Liver (tissue), 9 donors: Measurements from ENCODE around the gene GPHN. TPM values are rescaled to one million over a fixed set of nuclear protein-coding genes. Genes with fewer than 3 reads are reported as not detected.

Experiments
- DNase-seq: peaks from one replicate; pipeline ENCODE4 v3.0.0-alpha.2; 2017; ENCODE audit warnings: low spot score
- H3K27ac ChIP-seq, 2 donors: one replicate each; pipeline ENCODE4 v1.7.0; 2013; ENCODE audit warnings: inconsistent platforms in 2 of 2, low read length in 2 of 2, control low read depth in 1 of 2, low read depth in 1 of 2, mild to moderate bottlenecking in 1 of 2
- H3K27me3 ChIP-seq, 4 donors: one replicate each; pipeline versions ENCODE4 v1.6.1 to v1.7.0; 2013; ENCODE audit warnings: low read length in 3 of 4, inconsistent platforms in 1 of 4, mild to moderate bottlenecking in 1 of 4, moderate library complexity in 1 of 4; ENCODE audit not compliant: control insufficient read depth in 4 of 4, insufficient read depth in 4 of 4
- H3K36me3 ChIP-seq, 4 donors: one replicate each; pipeline versions ENCODE4 v1.6.1 to v1.7.0; 2013; ENCODE audit warnings: low read length in 3 of 4, mild to moderate bottlenecking in 3 of 4, low read depth in 1 of 4, moderate library complexity in 1 of 4; ENCODE audit not compliant: control insufficient read depth in 4 of 4, insufficient read depth in 3 of 4
- H3K4me1 ChIP-seq, 4 donors: one replicate each; pipeline versions ENCODE4 v1.6.1 to v1.7.0; 2013; ENCODE audit warnings: low read length in 3 of 4, mild to moderate bottlenecking in 3 of 4, moderate library complexity in 1 of 4; ENCODE audit not compliant: control insufficient read depth in 4 of 4, insufficient read depth in 4 of 4
- H3K4me3 ChIP-seq, 3 donors: one replicate each; pipeline versions ENCODE4 v1.6.1 to v1.7.0; 2013; ENCODE audit warnings: low read length in 3 of 3, control low read depth in 1 of 3, low read depth in 1 of 3, mild to moderate bottlenecking in 1 of 3
- H3K9ac ChIP-seq, 2 donors: one replicate each; pipeline ENCODE4 v1.7.0; 2013; ENCODE audit warnings: low read length in 2 of 2, mild to moderate bottlenecking in 2 of 2, moderate library complexity in 2 of 2, control low read depth in 1 of 2, low read depth in 1 of 2
- H3K9me3 ChIP-seq, 4 donors: one replicate each; pipeline versions ENCODE4 v1.6.1 to v1.7.0; 2013; ENCODE audit warnings: low read length in 3 of 4; ENCODE audit not compliant: control insufficient read depth in 4 of 4
- ATF3 ChIP-seq: IDR thresholded peaks from 2 replicates; pipeline ENCODE4 v1.6.1; 2016; ENCODE audit warnings: antibody characterized with exemption
- CTCF ChIP-seq: fragments of 150-350 bp; IDR thresholded peaks from 2 replicates; pipeline ENCODE4 v1.5.1; 2017; ENCODE audit warnings: improper control_type of control experiment, low read depth, low read length; ENCODE audit not compliant: missing input control
- EGR1 ChIP-seq, 2 donors: IDR thresholded peaks; 2 replicates each; pipeline ENCODE4 v1.6.1; 2016 to 2018; ENCODE audit warnings: antibody characterized with exemption in 2 of 2, low read depth in 2 of 2
- FOXA2 ChIP-seq: IDR thresholded peaks from 2 replicates; pipeline ENCODE4 v1.6.1; 2016; ENCODE audit warnings: antibody characterized with exemption
- GABPA ChIP-seq, 2 donors: IDR thresholded peaks in 1 of 2; conservative IDR thresholded peaks in 1 of 2; 2 replicates each; pipeline ENCODE4 v1.6.1; 2016; ENCODE audit warnings: antibody characterized with exemption in 2 of 2, mild to moderate bottlenecking in 1 of 2, moderate library complexity in 1 of 2
- HNF4G ChIP-seq: IDR thresholded peaks from 2 replicates; pipeline ENCODE4 v1.6.1; 2016; ENCODE audit warnings: antibody characterized with exemption
- MAX ChIP-seq: IDR thresholded peaks from 2 replicates; pipeline ENCODE4 v1.6.1; 2016; ENCODE audit warnings: antibody characterized with exemption
- RAD21 ChIP-seq, 2 donors: IDR thresholded peaks; 2 replicates each; pipeline ENCODE4 v1.6.1; 2016; ENCODE audit warnings: antibody characterized with exemption in 2 of 2, mild to moderate bottlenecking in 2 of 2
- RXRA ChIP-seq, 2 donors: IDR thresholded peaks; 2 replicates each; pipeline ENCODE4 v1.6.1; 2017 to 2018; ENCODE audit warnings: antibody characterized with exemption in 2 of 2, mild to moderate bottlenecking in 1 of 2
- TAF1 ChIP-seq: conservative IDR thresholded peaks from 2 replicates; pipeline ENCODE4 v1.6.1; 2016; ENCODE audit warnings: antibody characterized with exemption, mild to moderate bottlenecking
- YY1 ChIP-seq: IDR thresholded peaks from 2 replicates; pipeline ENCODE4 v1.6.1; 2016; ENCODE audit warnings: antibody characterized with exemption, mild to moderate bottlenecking
- WGBS: extraction: QIAGEN DNeasy Blood & Tissue Kit; methylation state at CpG from one replicate; pipeline ENCODE4 v1.1.7; 2013; 5-methylcytosine and 5-hydroxymethylcytosine counted together
- polyA plus RNA-seq, 2 donors: library from polyadenylated mRNA; stranded (reverse) in 1 of 2; unstranded in 1 of 2; fragments of 200-250 nt in 1 of 2; fragments of >200 nt in 1 of 2; fragmentation: Nextera tagmentation in 1 of 2; extraction: Ambion mirVana in 1 of 2; gene quantifications; one replicate each; pipeline versions ENCODE4 v1.2.1 to v1.2.3, GENCODE V29; 2013 to 2015
- total RNA-seq, 2 donors: library from RNA; depleted of rRNA; stranded (reverse); fragments of >200 nt; gene quantifications; one replicate each; pipeline ENCODE4 v1.2.3, GENCODE V29; 2014
- donor health status: healthy.
- donor health status: healthy.
- donor health status: healthy.
- donor health status: healthy.
- donor health status: healthy.

Gene GPHN
- total and polyA plus RNA-seq, 4 donors = 18.4 to 76.4 (median 47.4) TPM

- TF ChIP-seq GABPA (IDR thresholded peaks at IDR 0.05 in 1 of 2, conservative IDR thresholded peaks at IDR 0.05 in 1 of 2) = no peak
- no peak for TF ChIP-seq HNF4G
- TF ChIP-seq ATF3 = no peak
Measured at GRCh38 chr14:67071506-67071905, 563.6 kb downstream of the GPHN start (continued).

GRCh38 chr14:67077921-67078320 lies 570.0 kb downstream of the GPHN start:
- no peak for DNase-seq
- Histone ChIP-seq H3K27me3 (no peaks in the 10 kb centered on the region), H3K27ac (no peak overlapping the region), H3K36me3 (peaks cover 0 to 5% (median 3%) of the 10 kb centered on the region in 4 donors), H3K9me3 (no peaks in the 10 kb centered on the region), H3K4me1 (no peaks in the 10 kb centered on the region), H3K4me3 (no peak overlapping the region), H3K9ac (no peak overlapping the region)
- 92% methylated on average over 3 of the region's 3 CpGs for WGBS
- TF ChIP-seq GABPA (IDR thresholded peaks at IDR 0.05 in 1 of 2, conservative IDR thresholded peaks at IDR 0.05 in 1 of 2) (no peak), EGR1 (IDR thresholded peaks at IDR 0.05; ENCODE audit: low read depth in 2 of 2) (no peak), TAF1 (no peak), CTCF (no peak)

- TF ChIP-seq TAF1 (no peak), CTCF (no peak), RAD21 (IDR thresholded peaks at IDR 0.05) (no peak), MAX (no peak), GABPA (IDR thresholded peaks at IDR 0.05 in 1 of 2, conservative IDR thresholded peaks at IDR 0.05 in 1 of 2) (no peak)
- no peak overlapping the region for H3K27ac ChIP-seq
- no peak for DNase-seq
- no peak overlapping the region for H3K9ac ChIP-seq
- H3K4me3 ChIP-seq = no peak overlapping the region
- H3K36me3 ChIP-seq = peaks cover 0 to 6% (median 4%) of the 10 kb centered on the region in 4 donors
- H3K9me3 ChIP-seq = no peaks in the 10 kb centered on the region
- H3K27me3 ChIP-seq = no peaks in the 10 kb centered on the region
- H3K4me1 ChIP-seq = no peaks in the 10 kb centered on the region
Measured at GRCh38 chr14:67079846-67080245, 571.9 kb downstream of the GPHN start.

- no peak overlapping the region for H3K9ac ChIP-seq
- no peak for DNase-seq
- WGBS = 87% methylated on average over 1 of the region's 1 CpG
- H3K4me3 ChIP-seq = no peak overlapping the region
- H3K36me3 ChIP-seq = peaks cover 3 to 9% (median 7%) of the 10 kb centered on the region in 4 donors
- H3K27ac ChIP-seq = no peak overlapping the region
- H3K4me1 ChIP-seq = no peaks in the 10 kb centered on the region
- TF ChIP-seq YY1 (no peak), FOXA2 (no peak), HNF4G (no peak), RAD21 (IDR thresholded peaks at IDR 0.05) (no peak), RXRA (IDR thresholded peaks at IDR 0.05) (no peak)
- H3K27me3 ChIP-seq = no peaks in the 10 kb centered on the region
- peaks cover 0 to 2% (median 0%) of the 10 kb centered on the region in 4 donors for H3K9me3 ChIP-seq
Measured at GRCh38 chr14:67108230-67108629, 600.3 kb downstream of the GPHN start.
